ENCODE results near the gene SPDL1. TPM values are rescaled to one million over a fixed set of nuclear protein-coding genes. Genes with fewer than 3 reads are reported as not detected.

SPDL1 gene
- total and polyA plus RNA-seq, 2 of the 8 experiments (the other 6 are each of a cell fraction or from before 2014, with no cell fraction given), result 16.9 to 44.5 TPM

- no peak for TF ChIP-seq RNF2 (IDR thresholded peaks at IDR 0.05; ENCODE audit: borderline replicate concordance, low read depth, low read length, missing control alignments, poor library complexity, severe bottlenecking)
- TF ChIP-seq ATF3 (IDR thresholded peaks at IDR 0.05; ENCODE audit: insufficient read depth, low read depth, low read length), result no peak
- TF ChIP-seq SAP30 (IDR thresholded peaks at IDR 0.05; ENCODE audit: insufficient read depth, insufficient replicate concordance, low read length), result no peak
- no peak for TF ChIP-seq RAD21 (IDR thresholded peaks at IDR 0.05 in 1 of 2, conservative IDR thresholded peaks at IDR 0.05 in 1 of 2; ENCODE audit: low read depth in 2 of 2, low read length in 2 of 2)
- TF ChIP-seq KDM5A (IDR thresholded peaks at IDR 0.05; ENCODE audit: low read length), result no peak
- no peak for TF ChIP-seq MAX (IDR thresholded peaks at IDR 0.05)
- no peak for TF ChIP-seq GTF2F1 (IDR thresholded peaks at IDR 0.05; ENCODE audit: borderline replicate concordance, low read depth, low read length)
Observed at GRCh38 chr5:169549453-169550100, 34.0 kb upstream of the SPDL1 start (continued).
